GM21786 (cell line): ENCODE data around the gene RNF26.

Source experiments
- ATAC-seq: cut with Tn5 transposase; IDR thresholded peaks from one replicate; pipeline ENCODE4 v1.9.1; 2021; ENCODE audit not compliant: unreplicated experiment

RNF26 gene

DNA sequence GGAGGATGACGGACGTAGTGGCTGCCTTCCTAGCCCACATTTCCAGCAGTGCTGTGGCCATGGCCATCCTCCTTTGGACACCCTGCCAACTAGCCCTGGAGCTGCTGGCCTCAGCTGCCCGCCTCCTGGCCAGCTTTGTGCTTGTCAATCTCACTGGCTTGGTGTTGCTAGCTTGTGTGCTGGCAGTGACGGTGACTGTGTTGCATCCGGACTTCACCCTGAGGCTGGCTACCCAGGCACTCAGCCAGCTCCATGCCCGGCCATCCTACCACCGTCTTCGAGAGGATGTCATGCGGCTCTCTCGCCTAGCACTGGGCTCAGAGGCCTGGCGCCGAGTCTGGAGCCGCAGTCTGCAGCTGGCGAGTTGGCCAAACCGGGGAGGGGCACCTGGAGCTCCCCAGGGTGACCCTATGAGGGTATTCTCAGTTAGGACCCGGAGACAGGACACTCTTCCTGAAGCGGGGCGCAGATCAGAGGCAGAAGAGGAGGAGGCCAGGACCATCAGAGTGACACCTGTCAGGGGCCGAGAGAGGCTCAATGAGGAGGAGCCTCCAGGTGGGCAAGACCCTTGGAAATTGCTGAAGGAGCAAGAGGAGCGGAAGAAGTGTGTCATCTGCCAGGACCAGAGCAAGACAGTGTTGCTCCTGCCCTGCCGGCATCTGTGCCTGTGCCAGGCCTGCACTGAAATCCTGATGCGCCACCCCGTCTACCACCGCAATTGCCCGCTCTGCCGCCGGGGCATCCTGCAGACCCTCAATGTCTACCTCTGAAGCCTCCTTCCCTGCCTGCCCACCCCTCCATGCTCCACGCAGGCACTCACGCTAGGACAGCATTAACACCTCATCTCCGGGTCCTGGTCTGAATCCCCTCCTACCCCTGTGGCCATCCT is 1.6 kb downstream of the RNF26 start:
- ATAC-seq = no peak

DNA sequence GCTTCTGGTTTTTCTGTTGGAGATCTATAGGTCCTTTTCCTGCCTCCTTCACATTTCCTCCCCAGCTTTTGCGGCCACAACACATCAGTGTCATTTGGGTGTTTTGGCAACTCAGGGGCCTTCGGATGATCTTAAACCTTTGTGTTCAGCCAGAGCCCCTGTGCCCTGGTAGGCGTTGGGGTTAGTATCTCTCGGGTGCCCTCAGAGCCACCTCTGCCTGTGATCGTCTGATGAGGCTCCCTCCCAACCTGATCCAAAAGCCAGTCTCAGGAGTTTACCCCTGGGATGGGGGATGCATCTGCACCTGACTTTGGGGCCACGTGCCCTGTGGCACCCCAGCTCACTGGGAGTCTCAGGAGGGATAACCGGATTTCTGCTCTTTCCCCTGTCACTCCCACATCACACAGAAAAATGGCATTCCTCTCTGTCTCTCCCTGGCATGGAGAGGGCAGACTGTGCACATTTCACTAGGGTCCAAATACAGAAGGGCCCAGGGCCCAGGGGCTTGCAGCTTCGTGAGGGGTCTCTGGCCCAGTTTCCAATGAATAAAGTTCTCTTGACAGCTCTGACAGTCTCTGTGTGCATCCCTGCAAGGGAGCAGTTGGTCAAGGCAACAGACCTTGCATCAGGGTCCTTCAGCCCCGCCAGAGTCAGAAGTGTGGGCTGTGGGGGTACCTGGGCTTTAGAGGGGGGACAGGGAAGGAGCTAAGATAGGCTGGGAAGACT is 2.6 kb downstream of the RNF26 start:
- ATAC-seq = no peak

- no peak for ATAC-seq
Measured at GRCh38 chr11:119337581-119338317, 3.4 kb downstream of the RNF26 start.

- no peak for ATAC-seq
Measured at GRCh38 chr11:119338318-119338890, 4.1 kb downstream of the RNF26 start.

- ATAC-seq = no peak
Measured at GRCh38 chr11:119338965-119339588, 4.8 kb downstream of the RNF26 start.

GRCh38 chr11:119339589-119340334 is 5.4 kb downstream of the RNF26 start:
- ATAC-seq = no peak

DNA sequence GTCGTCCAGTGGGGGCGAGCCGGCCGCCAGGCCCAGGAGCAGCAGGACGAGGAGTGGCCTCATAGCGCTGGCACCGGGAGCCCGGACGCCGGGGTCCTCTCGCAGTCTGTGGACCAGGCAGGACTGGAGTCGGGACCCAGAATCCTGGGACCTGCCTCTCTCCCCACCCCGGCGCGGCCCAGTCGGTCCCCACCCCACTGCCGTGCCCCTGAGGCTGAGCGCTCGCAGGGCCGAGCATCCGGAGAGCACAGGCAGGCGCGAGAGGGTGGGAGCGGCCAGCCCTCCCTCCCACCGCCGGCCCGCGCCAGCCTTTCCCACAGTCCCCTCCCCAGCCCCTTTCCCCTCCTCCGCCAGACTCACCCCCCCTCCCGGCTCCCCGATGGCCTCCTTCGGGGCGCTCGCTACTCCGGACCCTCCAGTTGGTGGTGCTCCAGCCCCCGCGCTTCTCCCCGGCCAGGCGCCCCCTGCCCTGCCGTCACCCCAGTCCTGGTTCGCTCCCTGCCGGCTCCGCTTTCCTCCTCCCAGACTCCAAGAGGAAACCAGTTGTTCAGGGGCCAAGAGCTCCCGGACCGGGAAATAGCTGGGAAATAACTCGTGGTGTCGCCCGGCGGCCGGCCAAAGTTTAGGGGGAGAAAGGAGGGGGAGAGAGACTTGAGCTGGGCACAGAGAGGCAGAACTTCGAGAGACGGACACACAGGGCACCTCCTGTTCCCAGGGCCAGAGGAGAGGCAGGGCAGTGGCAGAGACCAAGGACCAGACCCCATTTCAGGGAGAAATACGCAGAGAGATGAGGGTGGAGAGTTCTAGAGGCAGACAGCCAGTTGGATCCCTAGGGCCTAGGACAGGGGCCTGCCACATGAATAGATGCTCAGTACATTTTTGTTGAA is 6.3 kb downstream of the RNF26 start, which contains the start of gene C1QTNF5:
Gene C1QTNF5 (minus strand): TSS at position 549 of the 887 bp plus-strand sequence. CDS start 486 bp downstream, at position 63.
- ATAC-seq = no peak

GRCh38 chr11:119341222-119342022 is 7.1 kb downstream of the RNF26 start:
- ATAC-seq = no peak

DNA sequence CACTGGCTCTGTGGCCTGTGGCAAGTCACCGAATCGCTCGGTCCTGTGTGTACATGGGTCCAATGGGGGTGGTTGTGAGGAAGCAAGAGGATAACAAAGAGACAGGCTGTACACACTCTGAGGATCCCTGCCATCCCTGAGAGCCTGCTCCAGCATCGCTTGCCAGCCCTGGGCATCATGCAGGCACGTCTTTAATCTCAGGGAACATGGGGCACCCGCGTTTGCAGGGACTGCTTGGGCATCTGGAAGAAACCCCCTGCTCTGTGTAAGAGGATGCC is 7.6 kb downstream of the RNF26 start:
- ATAC-seq = no peak

GRCh38 chr11:119342362-119343130 is 8.2 kb downstream of the RNF26 start:
- ATAC-seq = no peak

GRCh38 chr11:119343726-119344125 is 9.4 kb downstream of the RNF26 start:
- ATAC-seq = no peak

GRCh38 chr11:119344291-119345010 is 10.1 kb downstream of the RNF26 start:
- ATAC-seq = no peak

GRCh38 chr11:119345685-119346084 is 11.4 kb downstream of the RNF26 start:
- no peak for ATAC-seq

- no peak for ATAC-seq
Measured at GRCh38 chr11:119346605-119347004, 12.3 kb downstream of the RNF26 start, which contains the start of gene MFRP. Gene MFRP, minus strand, starts transcription at chr11:119346705. Its CDS starts 192 bp downstream, at chr11:119346513.

DNA sequence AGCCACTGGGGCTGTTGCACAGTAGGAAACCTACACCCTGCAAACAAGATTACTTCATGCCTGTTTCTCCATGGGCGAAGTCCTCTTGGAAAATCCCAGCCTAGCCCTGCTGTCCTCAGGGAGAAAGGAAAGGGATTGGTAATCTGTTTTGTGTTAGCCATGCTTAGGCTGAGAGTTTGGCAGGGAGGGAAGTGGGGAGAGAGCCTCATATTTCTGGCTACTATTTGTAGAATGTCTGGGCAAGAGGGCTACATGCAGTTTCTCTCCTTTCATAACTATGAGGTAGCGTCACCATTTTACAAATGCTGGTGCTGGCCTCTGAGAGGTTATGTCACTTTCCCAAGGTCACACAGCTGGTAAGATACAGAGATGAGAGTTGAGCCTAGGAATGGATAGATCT is 12.9 kb downstream of the RNF26 start:
- ATAC-seq = no peak

GRCh38 chr11:119347940-119348605 is 13.7 kb downstream of the RNF26 start:
- no peak for ATAC-seq
